A549 (cell line): ENCODE data around the gene CMTM5.

Source experiments
- CBX8 ChIP-seq: fragments of 200-600 bp; sonication (generic); IDR thresholded peaks from 2 replicates; pipeline ENCODE4 v1.6.1; 2016
- CEBPB ChIP-seq, 2 experiments: fragments of >200 bp in 1 of 2; sonication (Bioruptor Twin) in 1 of 2; formaldehyde crosslinking in 1 of 2; IDR thresholded peaks; 2 replicates each; pipeline ENCODE4 v1.6.1; 2012 to 2016
- CHD4 ChIP-seq: fragments of 200-600 bp; sonication (generic); IDR thresholded peaks from 2 replicates; pipeline ENCODE4 v1.6.1; 2016; ENCODE audit warnings: antibody characterized with exemption, mild to moderate bottlenecking, borderline replicate concordance
- CTCF ChIP-seq: fragments of >200 bp; sonication (Bioruptor Twin); formaldehyde crosslinking; IDR thresholded peaks from 3 replicates; pipeline ENCODE4 v1.5.1; 2016
- JUNB ChIP-seq: fragments of >200 bp; sonication (Bioruptor Twin); formaldehyde crosslinking; IDR thresholded peaks from 2 replicates; pipeline ENCODE4 v1.6.1; 2016
- MAX ChIP-seq: IDR thresholded peaks from 2 replicates; pipeline ENCODE4 v1.6.1; 2012
- MYC ChIP-seq: IDR thresholded peaks from 2 replicates; pipeline ENCODE4 v1.6.1; 2012; ENCODE audit warnings: mild to moderate bottlenecking, inconsistent platforms, low read length, improper control_type of control experiment, borderline replicate concordance
- REST ChIP-seq: fragments of 200-600 bp; sonication (generic); IDR thresholded peaks from 2 replicates; pipeline ENCODE4 v1.6.1; 2016; ENCODE audit warnings: antibody characterized with exemption, mild to moderate bottlenecking, moderate library complexity

- TF ChIP-seq MAX (no peak), REST (no peak), CBX8 (no peak), CTCF (no peak), CEBPB (IDR thresholded peaks at IDR 0.05) (no peak), CHD4 (no peak), MYC (no peak), JUNB (no peak)
These were observed 39.3 kb downstream of the CMTM5 start for GRCh38 chr14:23415821-23416778.
